OCI-M1 (cell line): ENCODE data around the gene KRTAP3-3.
A peak's percentile ranks its signal among the peaks of the same experiment; 100 is the strongest.
"Not testable (repeated sequence)": the region's sequence is repeated elsewhere in the genome, so short reads cannot be mapped to it uniquely, and the experiment has no call there.

Source experiments
- DNase-seq: peaks from one replicate; lab custom pipeline; 2025; lab: John Stamatoyannopoulos, UW

Gene KRTAP3-3

DNA sequence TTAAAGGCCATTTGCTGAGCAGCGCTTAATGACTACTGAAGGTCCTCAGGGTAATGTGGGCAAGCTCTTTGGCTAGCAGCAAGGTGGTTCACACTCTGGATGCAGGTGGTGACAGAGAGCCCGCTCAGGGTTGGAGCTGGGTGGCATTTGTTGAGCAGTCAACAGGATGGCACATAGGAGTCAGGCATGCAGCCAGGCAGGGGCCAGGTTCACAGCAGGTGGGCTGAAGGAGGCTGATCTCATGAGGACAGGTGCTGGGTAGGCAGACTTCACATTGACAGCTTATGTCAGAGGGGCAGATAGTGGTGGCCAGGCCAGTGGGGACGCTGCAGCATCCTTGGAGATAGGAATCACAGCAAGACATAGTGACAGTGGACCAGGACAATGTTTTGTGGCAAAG, 10.4 kb upstream of the KRTAP3-3 start:
- no peak for DNase-seq

DNA sequence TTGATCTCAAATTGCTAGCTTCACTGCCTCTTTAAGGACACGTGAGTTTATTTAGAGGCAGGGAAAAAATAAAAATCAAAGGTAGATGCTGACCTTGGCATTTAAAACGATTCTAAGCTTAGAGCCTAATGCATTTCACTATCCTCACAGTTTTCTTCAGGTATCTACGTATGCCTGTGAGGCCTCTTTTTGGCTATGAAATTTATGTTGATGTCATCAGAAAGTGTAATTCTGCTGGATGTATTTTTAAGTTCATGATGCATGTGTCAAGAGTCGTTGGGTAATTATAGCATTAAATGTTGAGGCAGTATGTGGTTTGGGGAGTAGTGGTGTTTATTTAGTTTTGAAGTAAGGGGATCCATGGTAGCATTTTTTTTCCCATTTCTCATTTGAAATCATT, 10.0 kb upstream of the KRTAP3-3 start:
- DNase-seq, result no peak

DNA sequence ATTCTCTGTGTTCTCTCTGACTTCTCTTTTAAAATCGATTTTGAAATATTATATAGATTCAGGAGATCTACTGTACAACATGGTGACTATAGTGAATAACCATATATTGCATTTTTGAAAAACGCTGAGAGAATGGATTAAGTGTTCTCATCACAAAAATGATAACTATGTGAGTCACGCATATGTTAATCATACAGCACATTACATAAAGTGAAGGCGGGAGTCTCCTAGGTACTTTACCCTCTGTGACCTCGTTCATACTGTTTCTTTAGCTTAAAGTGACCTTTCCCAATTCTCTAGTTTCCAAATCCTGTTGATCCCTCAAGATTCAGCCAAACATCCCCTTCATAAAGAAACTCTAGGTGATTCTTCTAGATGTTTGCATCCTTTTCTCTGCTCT, 8.8 kb upstream of the KRTAP3-3 start:
- DNase-seq, result no peak

DNA sequence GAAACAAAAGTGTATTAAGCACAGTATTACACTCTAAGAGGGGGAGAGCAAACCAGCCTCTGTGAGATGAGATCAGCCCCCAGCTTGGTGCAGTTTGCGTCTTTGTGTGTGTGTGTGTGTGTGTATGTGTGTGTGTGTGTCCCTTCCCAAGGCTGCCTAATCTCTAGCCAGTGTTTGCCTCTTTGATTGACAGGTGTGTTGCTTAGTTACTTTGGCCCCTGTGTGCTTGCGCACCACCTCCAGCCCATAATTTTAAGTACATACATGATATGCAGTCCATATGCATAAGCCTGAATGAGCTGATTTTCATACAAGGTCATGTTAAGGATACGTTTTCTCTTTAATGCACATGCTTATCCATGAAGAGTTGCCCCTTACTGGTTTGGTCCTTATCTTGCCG, 7.8 kb upstream of the KRTAP3-3 start:
- no peak for DNase-seq

DNA sequence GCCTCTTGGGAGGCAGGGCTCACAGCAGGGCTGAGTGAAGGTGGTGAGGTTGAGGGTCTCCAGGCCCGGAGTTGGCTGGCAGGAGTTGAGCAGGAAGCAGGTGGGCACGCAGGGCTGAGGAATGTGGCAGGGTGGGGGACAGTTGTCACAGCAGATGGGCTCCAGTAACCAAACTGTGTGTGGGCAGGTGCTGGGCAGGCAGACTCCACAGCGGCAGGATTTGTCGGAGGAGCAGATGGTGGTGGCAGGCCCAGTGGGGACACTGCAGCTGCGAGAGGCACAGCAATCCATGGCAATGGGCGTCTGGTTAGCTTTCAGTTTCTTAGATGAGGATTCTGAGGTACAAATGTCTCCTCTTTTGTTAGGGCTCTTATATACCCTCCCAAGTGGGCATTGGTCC, 5.6 kb upstream of the KRTAP3-3 start, which contains the start of gene KRTAP3-2:
TSS of gene KRTAP3-2 (minus strand) at position 344 of the 400 bp plus-strand sequence. CDS start at position 291, 53 bp downstream.
- DNase-seq, result not testable (repeated sequence)

DNA sequence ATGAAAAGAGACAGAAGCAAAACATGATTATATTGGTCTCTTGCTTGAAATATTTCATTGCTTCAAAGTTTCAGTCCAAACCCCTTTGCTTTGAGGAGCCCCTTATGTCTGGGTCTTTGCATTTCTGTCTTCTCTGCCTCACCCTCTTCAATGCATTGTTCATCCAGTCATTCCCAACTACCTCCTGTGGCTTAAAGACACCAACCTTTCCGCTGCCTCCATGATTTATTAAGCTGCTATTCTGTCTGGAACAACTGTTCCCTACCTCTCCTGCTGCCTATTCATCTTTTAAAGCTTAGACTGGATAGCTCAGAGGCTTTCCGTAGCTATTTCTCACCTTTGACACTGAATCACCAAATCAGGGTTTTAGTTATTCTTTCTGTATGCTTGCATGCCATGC, 3.4 kb upstream of the KRTAP3-3 start:
- no peak for DNase-seq

DNA sequence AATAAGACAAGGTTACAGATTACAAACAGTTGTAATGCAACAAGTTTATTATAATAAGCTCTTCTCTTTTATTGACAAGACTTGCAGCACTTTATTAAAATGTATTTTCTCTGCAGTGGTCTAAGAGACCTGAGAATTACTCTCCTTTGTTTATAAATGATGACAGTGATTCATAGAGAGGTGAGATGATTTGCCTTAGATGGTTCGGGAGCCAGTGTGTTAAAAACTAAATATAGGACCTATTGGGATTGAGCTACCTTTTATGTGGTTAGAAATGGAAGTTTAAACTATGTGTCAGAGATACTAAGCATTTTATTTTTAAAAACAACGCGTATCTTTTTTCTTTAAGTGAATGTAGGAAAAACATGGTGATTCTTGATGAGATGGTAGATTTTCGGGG, 2.9 kb upstream of the KRTAP3-3 start:
- DNase-seq, result no peak

DNA sequence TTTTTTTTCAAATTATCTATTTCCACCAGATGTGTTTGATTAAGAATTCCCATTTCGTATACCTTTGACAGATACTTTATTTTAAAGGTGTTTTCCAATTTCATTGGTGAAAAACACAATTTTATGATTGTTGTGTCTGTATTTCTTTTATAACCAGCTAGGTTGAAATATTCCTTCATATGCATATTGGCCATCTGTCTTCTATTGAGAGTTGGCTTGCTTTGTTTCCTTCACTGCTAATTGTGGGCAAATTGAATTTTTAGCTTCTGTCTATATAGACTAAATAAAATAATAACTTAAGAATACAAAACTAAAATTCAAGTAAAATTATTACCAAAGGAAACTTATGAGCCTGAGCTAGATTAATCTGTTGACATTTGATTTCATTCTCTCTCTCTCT, 1.2 kb upstream of the KRTAP3-3 start:
- no peak for DNase-seq

DNA sequence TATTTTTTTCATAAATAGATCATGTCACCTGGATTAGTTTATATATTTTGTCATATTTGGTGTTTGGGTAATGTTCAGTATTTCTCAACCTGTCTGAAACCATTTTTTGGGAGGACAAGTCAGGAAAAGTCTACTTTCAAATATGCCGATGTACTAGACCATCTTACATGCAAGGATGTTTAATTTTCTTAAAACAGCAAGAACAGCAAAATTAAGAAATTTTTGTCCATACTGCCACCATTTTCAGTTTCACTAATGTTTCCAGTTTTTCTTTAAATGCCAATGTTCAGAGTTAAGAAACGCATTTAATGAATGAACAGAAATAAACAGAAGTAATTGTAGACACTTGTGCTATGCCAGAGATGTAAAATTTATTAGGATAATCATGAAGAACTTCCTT, 880 bp downstream of the KRTAP3-3 start:
- DNase-seq, result no peak

DNA sequence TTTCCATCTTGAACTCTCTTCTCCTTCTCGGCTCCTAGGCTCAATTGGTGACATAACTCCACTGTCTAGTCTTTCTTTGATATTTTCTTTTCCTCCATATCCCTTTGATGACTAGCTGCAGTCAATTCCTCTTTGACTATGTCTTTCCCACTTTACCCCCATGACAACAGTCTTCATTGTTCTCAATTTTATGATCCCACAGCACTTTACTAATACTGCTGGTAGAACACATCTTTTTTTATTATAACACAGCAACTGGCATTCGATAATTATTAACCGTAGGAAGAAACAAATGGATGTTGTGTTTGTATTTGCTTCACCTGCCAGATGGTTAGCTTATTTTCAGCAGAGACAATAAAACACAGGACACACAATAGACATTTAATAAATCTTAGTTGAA, 1.3 kb downstream of the KRTAP3-3 start:
- no peak for DNase-seq

DNA sequence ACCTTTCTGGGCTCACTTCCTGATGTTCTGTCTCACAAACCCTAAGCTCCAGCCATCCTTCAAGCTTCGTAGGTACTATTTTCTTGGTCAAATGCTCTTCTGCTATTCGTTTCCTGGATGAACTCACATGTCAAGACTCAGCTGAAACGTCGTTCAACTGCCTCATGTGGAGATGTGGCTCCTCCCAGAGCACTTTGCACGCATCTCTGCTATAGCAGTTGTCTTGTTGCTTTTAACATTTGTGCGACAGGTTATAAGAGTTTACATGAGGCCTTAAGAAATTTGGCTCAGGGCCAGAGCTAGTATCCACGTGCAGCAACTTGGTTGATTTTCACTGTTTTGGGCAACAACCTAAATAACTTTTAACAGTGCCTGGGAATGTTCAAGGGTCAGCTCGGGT, 7.0 kb downstream of the KRTAP3-3 start:
- DNase-seq, result no peak

DNA sequence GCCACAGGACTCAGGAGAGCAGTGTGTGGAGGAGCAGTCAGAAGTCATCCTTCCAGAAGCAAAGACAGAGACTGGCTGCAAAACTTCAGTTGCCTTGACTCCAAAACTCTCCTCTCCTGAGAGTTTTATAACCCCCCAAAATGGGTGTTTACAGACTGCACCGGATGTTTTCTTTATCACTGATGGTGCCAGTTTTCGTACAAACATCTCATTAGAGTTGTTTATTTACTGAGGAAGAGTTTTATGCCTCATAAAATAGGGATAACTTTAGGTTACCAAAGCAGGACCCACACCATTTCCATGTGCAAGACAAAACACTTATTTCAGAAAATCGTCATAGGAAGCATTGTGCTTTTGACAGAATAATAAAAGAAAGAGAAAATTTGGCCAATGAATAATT, 9.7 kb downstream of the KRTAP3-3 start, which contains the start of gene KRT40:
TSS of gene KRT40 (minus strand) at position 101 of the 400 bp plus-strand sequence. CDS start at position 48, 53 bp downstream.
- no peak for DNase-seq

DNA sequence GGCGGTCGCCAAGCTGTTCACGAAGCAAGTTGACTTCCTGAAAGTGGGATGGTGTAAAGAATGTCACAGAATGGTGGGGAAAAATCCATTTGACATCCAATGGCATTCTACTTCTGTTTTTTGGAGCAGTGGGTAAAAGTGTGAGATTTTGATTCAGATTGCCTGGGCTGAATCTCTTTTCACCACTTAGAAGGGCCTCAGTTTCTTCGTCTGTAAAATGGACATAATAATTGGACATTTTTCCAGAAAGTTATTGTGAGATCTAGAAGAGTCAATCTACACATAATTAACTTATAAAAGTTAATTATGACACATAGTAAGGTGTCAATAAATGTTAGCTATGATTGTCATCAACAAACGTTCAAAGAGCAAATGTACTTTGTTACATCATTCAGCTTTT, 12.8 kb downstream of the KRTAP3-3 start:
- no peak for DNase-seq

DNA sequence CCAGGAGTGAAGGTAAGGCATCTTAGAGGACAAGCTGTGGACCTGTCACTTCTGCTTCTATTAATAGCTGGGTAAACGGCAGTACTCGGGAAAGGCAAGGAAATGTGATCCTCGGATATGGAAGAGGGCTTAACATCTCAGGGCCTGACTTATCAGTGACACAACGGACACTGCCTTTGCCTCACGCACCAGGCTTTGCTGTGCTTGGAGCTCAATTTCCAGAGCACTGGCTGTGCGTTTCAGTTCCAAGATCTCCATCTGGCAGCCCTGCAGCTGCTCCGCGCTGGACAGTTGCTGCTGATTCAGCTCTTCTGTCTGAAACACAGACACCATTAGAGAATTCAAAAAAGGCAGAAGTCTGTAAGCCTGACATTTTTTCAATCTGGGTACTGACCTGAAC, 13.4 kb downstream of the KRTAP3-3 start:
- no peak for DNase-seq

DNA sequence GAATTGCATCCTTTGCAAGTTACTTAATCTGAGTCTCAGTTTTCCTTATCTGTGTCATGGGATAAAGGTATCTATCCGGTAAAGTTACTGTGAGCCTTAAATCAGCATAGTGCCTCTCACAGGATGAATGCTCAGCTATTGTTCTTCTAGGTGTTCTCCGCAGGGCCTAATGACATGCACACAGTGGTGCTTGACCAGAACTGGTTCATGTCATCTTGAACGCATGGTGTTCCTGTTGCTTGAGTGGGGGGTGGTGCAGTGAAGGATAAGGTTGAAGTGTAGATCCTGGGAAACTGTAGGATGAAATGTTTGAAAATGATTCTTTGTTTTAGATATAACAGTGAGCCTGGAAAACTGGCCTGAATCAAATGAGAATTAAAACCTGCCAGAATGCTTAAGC, 13.8 kb downstream of the KRTAP3-3 start:
- no peak for DNase-seq

DNA sequence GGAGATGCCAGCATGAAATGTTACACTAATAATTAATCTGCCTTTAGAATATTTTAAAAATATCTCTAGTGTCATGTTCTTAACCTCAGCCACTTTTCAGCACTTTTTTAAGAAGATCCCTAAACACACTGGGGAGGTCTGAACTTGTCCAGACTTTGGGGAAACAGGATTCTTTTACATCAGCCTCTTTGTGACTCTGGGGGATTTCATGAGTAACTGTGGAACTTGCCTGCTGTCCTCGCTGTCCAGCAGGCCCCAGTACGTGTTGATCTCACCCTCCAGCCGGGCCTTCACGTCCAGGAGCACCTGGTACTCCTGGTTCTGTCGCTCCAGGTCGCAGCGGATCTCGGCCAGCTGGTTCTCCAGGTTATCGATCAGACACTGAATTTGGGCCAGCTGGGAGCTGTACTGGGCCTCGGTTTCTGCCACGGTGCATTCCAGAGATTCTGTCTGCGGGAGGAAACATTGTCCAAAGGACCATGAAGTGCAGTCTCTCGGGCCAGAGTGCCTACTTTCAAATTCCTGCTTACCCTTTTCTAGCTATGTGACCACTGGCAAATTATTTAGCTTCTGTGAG, 15.3 kb downstream of the KRTAP3-3 start:
- DNase-seq, result no peak

DNA sequence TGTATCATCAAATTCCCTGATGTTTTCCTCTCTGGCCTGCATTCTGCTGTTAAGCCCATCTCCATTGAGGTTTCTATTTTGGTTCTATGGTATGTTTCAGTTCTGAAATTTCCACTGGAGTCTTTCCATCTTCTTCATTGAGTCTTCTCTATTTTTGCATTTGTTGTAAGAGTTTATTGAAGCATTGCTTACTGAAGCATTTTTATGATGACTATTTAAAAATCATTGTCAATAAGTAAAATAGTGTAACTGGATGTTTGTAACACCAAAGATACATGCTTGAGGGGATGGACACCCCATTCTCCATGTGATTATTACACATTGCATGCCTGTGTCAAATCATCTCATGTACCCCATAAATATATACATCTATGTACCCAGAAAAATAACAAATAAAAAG, 18.4 kb downstream of the KRTAP3-3 start:
- DNase-seq, result no peak

DNA sequence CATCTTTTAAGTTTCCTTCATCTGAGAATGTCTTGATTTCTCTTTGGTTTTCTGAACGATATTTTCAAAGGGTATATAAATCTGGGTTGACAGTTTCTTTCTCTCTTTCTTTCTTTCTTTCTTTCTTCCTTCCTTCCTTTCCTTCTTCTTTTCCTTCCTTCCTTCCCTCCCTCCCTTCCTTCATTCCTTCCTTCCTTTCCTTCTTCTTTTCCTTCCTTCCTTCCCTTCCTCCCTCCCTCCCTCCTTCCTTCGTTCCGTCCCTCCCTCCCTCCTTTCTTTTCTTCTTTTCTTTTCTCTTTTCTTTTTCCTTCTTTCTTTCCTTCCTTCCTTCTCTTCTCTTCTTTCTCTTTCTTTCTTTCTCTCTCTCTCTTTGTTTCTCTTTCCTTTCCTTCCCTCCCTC, 19.6 kb downstream of the KRTAP3-3 start:
- no peak for DNase-seq

DNA sequence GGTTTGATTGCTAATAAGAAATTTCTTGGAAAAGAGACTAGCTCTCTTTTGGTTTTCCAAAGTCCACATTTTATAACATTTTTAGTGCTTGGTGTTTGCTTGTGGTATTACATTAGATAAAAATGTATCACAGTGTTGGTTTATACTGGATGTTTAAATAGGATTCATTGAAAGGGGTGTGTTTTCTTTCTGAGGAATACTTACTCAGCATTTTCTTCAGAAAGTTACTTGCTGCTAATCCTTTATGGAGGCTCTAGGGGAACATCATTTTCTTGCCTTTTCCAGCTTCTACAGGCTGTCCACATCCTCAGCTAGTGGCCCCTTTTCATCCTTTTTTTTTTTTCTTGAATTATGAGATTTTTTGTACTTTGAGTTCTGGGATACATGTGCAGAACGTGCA, 26.4 kb downstream of the KRTAP3-3 start:
- DNase-seq, result no peak

DNA sequence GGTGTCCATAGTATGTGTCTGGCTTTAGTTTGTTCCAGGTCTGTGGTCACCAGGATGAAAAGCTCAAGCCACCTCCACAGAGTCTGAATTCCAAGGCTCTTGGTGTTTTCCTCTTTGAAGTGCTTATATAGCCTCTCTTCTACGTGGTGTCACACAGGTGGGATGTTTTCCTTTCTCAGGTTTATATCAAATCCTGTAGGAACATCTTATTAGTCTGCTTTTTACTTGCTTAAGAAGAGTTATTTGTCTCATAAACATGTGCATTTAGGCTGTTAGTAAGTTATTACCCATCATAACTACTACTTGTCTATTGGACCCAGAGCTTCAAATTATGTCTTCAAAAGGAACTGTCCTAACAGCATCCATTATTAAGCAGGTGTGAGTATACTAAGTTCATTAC, 27.1 kb downstream of the KRTAP3-3 start, which contains the start of gene KRT39:
TSS of gene KRT39 (minus strand) at position 101 of the 400 bp plus-strand sequence. CDS start at position 9, 92 bp downstream.
- DNase-seq, result no peak

DNA sequence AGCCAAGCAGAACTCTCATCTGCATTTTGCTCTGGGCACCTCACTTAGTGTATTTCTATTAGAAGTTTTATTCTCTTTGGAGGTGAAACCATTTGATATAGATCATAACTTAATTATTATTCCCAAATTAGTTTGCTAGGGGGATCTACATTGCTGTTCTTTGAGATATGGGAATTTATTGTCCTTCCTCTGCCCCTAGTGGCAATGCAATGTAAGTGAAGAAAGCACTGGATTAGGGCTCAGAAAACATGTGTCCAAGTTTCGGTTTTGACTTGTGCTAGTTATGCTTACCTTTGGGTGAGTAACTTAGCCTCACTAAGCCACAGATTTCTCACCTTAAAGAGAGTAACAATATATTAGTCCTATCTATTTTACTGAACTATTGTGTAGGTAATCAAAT, 30.1 kb downstream of the KRTAP3-3 start:
- DNase-seq, result peak; percentile 72

DNA sequence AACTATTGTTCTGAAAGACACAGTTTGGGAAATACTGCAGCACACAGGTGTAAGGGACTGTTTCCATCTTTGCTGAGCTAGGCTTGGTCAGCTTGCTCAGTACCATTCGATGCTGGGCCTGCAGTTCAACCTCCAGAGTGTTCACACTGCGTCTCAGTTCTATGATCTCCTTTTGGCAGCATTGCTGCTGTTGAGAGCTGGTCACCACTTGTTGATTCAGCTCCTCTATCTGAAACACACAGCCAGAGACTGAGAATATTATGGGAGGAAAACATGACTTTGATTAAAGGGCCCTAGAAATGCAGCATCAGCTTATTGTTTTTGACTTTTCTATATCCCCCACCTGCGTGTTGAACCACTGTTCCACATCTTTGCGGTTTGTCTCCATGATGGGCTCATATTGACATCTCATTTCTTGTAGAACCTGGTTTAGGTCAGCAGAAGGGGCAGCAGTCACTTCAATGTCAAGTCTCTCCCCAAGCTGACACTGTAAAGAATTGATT, 31.9 kb downstream of the KRTAP3-3 start:
- no peak for DNase-seq

DNA sequence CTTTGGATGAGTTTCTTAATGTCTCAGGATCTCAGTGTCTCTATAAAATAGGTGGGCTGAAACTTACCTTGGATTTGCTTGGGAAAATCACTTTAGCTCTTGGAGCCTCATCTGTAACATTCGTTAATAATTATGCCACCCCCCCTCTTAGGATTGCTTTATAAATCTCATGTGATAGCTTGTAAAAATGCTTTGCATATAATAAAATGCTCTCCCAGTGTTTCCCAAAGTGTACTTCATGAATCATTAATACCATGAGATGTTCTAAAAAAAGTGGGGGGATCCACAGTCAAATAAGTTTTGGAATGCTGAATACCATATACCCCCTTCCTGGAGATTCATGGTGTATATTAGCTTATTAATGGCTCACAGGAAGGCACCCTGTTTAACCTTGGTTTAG, 32.4 kb downstream of the KRTAP3-3 start:
- DNase-seq, result no peak

DNA sequence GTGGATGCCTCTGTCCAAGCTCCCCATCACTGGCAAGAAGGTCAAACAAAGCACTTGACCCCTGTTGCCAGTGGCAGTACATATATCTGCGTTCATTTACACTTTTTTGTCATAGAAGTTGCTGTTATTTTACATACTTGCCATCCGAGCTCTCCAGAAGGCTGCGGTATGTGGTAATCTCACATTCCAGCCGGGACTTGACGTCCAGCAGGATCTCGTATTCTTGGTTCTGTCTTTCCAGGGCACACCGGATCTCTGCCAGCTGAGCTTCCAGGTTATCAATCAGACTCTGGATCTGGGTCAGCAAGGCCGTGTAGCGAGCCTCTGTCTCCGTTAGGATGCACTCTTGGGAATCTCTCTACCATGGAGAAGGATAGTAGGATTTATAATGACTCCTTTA, 33.8 kb downstream of the KRTAP3-3 start:
- no peak for DNase-seq
